Activated T-cell treated with anti-CD3 and anti-CD28 coated beads, Interleukin-2, amount 50 U/mL, for 48 hours (primary cell): Measurements from ENCODE around the gene GMPPA.

Source experiments
- DNase-seq, 2 experiments: peaks; one replicate each; pipeline ENCODE4 v3.0.0-alpha.2; 2020

The GMPPA gene

GRCh38 chr2:219486380-219486959 is 12.2 kb upstream of the GMPPA start:
- DNase-seq = no peak

- DNase-seq = no peak
Measured at GRCh38 chr2:219488149-219488843, 10.4 kb upstream of the GMPPA start.

DNA sequence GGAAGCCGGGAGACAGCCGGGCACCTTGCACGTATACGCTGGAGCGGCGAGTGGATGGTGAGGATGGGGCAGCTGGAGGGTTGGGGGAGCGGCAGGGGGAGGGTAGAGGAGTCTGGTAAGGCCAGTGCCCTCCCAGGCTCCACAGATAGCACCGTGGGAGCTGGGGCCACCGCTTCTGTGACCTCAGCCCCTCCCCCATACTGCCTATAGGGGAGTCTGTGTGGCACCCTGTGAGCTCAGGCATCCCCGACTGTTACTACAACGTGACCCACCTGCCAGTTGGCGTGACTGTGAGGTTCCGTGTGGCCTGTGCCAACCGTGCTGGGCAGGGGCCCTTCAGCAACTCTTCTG is 9.9 kb upstream of the GMPPA start:
- DNase-seq = no peak

GRCh38 chr2:219489315-219489714 is 9.4 kb upstream of the GMPPA start:
- DNase-seq = no peak

DNA sequence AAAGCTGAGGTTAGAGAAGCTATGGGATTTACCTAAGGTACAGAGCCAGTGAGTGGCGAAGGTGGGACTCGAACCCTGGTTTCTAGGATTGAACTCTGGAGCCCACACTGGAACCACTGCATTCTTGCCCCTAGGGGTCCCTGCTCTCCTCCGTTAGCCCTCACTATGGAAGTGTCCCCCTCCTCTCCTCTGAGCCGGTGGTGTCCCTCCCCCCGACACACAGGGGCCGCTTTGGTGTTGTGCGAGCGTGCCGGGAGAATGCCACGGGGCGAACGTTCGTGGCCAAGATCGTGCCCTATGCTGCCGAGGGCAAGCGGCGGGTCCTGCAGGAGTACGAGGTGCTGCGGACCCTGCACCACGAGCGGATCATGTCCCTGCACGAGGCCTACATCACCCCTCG is 8.5 kb upstream of the GMPPA start:
- DNase-seq = no peak

DNA sequence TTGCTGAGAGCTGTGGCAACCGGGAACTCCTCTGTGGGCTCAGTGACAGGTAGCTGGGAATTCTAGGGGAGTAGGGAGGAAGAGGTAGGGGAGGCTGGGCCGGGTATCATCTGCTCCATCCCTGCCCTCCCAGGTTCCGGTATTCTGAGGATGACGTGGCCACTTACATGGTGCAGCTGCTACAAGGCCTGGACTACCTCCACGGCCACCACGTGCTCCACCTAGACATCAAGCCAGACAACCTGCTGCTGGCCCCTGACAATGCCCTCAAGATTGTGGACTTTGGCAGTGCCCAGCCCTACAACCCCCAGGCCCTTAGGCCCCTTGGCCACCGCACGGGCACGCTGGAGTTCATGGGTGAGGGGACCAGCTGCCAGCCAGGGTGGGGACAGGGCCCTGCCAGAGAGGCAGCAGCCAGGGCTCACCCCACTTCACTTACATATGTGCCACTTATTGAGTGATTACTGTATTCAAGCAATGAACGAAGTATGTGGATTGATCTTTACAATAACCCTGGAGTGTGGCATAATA is 8.0 kb upstream of the GMPPA start:
- no peak for DNase-seq

GRCh38 chr2:219491278-219491963 is 7.3 kb upstream of the GMPPA start:
- DNase-seq = no peak

DNA sequence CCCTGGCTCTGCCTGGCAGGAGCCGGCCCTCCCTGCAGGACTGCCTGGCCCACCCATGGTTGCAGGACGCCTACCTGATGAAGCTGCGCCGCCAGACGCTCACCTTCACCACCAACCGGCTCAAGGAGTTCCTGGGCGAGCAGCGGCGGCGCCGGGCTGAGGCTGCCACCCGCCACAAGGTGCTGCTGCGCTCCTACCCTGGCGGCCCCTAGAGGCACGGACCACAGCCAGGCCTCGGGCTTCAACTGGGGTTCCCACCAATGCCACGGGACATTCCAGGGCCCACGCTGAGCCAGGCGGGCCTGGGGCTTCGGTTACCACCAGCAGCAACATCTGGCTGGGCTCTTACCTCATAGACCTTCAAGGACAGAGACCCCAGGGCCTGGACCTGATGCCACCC is 6.1 kb upstream of the GMPPA start:
- DNase-seq = no peak

- DNase-seq = no peak
Measured at GRCh38 chr2:219493086-219493485, 5.6 kb upstream of the GMPPA start.

DNA sequence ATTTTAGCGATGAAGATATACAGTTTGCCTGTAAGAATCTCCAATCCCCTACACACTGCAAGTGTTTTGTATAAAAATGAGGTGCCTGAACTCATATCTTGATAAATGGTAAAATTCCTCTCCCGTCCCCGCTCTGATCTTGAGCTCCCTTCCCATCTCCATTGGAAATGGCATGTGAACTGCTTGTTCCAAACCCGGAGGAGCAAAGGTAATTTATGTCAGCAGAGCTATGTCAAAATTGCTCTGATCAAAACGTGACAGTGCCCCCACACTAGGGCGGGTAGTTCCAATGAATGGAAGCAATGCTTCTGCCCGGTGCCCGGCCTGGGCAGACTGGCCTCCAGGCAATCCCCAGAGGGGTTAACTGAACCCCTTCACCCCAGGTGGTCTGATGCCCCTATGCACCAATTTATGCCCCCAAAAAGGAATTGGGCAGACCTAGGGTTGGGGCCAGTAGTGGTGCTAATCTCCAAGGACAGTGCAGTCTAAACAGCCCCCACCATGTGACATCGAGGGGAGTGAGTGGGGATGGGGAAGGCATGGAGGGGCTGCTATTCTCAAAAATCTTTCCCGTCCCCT is 3.6 kb upstream of the GMPPA start:
- DNase-seq = no peak

GRCh38 chr2:219495531-219496122 is 3.1 kb upstream of the GMPPA start:
- peak; percentile 76 to 77 for DNase-seq

- peak in 1 of 2 experiments; percentile 25 for DNase-seq
Measured at GRCh38 chr2:219496247-219496824, 2.4 kb upstream of the GMPPA start.

DNA sequence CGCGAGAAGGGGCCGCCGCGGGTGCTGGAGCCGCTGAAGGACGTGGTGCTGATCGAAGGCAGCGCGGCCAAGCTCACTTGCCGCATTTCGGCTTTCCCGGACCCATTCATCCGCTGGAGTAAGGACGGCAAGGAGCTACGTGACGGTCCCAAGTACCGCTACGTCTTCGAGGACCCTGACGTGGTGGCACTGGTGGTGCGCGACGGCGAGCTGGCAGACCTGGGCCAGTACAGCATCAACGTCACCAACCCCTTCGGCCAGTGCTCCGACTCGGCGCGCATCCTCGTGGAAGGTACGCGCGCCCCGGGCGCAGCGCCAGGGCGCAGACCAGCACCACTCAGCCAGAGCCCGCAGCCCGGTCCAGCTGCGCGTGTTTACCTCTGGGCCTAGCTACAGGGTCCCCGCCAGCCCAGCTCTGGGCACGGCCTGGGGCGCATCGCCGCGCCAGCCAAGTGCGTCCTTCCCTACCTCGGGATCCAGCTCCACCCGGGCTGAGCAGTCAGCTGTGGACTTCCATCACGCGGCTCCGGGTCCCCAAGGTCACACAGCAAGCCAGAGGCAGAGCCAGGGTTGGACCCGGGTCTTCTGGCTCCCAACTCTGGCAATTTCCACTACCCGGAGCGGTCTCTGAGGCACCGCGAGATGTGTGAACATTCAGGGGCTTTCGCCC is 1.7 kb upstream of the GMPPA start:
- DNase-seq = peak in 1 of 2 experiments; percentile 36

DNA sequence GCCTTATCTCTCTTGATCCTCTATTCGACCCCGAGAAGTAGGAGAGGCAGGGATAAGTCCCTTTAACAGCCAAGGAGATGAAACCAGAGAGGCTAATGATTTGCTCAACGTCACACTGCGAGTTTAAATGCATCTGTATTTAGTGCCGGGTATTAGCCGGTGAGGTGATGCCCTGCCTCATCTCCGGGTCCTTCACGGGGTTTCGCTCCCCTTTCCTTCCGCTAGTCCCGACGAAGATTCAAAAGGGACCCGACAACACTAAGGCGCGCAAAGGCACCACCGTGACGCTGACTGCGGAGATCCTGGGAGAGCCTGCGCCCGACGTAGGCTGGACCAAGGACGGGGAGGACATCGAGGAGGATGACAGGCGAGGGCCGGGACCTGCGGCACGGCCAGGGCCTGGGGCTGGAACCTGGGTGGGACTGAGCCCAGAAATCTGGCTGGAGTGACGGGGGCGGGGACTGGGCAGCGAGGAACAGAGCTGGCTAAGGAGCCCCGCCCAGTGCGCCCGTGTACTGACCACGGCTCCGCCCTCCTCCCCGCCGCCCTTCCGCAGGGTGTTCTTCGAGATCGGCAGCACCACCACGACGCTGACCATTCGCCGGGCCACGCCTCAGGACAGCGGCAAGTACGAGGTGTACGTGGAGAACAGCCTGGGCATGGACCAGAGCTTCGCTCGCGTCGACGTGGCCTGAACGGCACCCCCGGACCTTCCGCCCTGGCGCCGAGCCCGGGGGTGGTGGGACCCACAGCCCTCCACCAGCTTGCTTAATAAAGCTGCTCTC is 1.0 kb upstream of the GMPPA start:
- DNase-seq = peak; percentile 48 to 59

DNA sequence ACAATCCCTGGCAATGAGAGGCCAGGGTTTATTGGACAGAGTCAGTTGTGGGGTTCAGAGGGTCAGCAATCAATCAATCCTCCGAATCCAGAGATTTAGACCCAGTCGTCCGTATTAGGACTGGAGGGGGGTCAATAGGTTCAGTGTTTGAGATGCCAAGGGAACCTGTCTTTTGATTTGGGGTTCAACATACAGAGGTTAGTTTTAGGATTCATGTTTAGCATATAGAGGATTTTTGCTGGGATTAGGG is 292 bp downstream of the GMPPA start:
- DNase-seq = no peak

GRCh38 chr2:219499555-219499954 is 864 bp downstream of the GMPPA start:
- no peak for DNase-seq

- no peak for DNase-seq
Measured at GRCh38 chr2:219500135-219500534, 1.4 kb downstream of the GMPPA start.

DNA sequence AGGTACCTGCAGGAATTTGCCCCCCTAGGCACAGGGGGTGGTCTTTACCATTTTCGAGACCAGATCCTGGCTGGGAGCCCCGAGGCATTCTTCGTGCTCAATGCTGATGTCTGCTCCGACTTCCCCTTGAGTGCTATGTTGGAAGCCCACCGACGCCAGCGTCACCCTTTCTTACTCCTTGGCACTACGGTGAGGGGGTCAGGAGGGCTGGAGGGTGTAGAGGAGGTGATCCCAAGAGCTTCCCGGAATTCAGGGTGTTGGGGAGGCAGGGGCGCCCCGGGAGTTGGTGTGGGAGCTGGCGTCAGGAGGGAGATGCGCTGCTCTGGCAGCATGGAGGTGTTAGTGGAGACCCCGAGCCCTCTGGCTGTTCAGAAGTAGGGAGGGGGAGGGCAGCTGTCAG is 3.2 kb downstream of the GMPPA start:
- DNase-seq = no peak

DNA sequence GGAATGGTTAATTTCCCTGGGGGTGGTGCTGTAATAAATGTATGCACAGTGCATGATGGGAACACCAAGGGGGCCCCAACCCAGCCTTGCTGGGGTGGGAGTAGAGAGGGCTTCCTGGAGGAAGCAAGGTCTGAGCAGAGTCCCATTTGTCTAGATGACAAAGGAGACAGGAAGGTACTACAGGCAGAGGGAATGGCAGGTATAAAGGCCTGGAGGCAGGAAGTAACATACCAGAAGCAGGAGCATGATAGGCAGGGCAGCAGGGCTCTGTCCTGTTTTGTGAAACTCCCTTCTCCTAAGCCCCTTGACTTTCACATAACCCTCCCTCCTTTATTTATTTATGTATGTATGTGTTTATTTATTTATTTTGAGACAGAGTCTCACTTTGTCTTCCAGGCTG is 3.9 kb downstream of the GMPPA start:
- DNase-seq = no peak

GRCh38 chr2:219505585-219505984 is 6.9 kb downstream of the GMPPA start:
- no peak for DNase-seq

GRCh38 chr2:219506153-219506801 is 7.6 kb downstream of the GMPPA start:
- no peak for DNase-seq
